SU-DHL-6 (cell line): ENCODE data around the gene CFAP58.

Source experiments
- CTCF ChIP-seq: fragments of 200-600 bp; sonication (generic); IDR thresholded peaks from one replicate; pipeline ENCODE4 v1.5.1; 2017; ENCODE audit warnings: antibody characterized with exemption, mild to moderate bottlenecking, low read length, moderate library complexity; ENCODE audit not compliant: insufficient read depth, poor library complexity, severe bottlenecking
- EZH2phosphoT487 ChIP-seq: fragments of 200-600 bp; sonication (generic), shearing (Covaris generic); conservative IDR thresholded peaks from 2 replicates; pipeline ENCODE4 v1.6.1; 2018; ENCODE audit warnings: mild to moderate bottlenecking, antibody characterized with exemption, low read length, moderate library complexity, mixed read lengths

DNA sequence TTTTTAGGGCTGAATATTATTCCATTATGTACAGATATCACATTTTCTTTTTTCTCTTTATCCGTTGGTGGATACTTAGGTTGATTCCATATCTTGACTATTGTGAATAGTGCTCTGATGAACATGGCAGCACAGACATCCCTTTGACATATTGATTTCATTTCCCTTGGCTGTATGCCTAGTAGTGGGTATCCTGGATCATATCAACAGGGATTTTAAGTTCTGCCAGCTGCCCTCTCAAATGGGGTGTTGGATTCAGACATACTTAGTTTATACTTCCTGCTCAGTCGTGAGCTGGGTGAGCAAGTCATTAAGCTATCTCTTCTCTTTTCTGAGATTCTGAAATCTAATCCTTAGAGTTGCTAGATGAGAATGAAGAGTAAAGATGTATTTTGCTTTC is 147.8 kb downstream of the CFAP58 start:
- TF ChIP-seq CTCF (no peak), EZH2phosphoT487 (no peak)
